Lung (tissue), 12 donors: ENCODE results near the gene SMIM44. TPM values are rescaled to one million over a fixed set of nuclear protein-coding genes. Genes with fewer than 3 reads are reported as not detected.

Experiments used
- ATAC-seq: fragments of 200-7000 bp; cut with Tn5 transposase; one replicate; pipeline ENCODE4 v1.9.1; 2020; ENCODE audit warnings: moderate number of reproducible peaks; ENCODE audit not compliant: insufficient read depth, low FRiP score
- DNase-seq, 3 donors: peaks; one replicate each; pipeline ENCODE4 v3.0.0-alpha.2; 2013 to 2017
- H3K27ac ChIP-seq, 2 donors: one replicate each; pipeline ENCODE4 v1.5.1; 2013; ENCODE audit warnings: mild to moderate bottlenecking in 2 of 2, moderate library complexity in 2 of 2, control low read depth in 1 of 2, inconsistent platforms in 1 of 2, low read depth in 1 of 2, low read length in 1 of 2
- H3K27me3 ChIP-seq, 3 donors: one replicate each; pipeline ENCODE4 v1.5.1; 2013; ENCODE audit warnings: low read length in 2 of 3; ENCODE audit not compliant: control insufficient read depth in 3 of 3, insufficient read depth in 3 of 3
- H3K36me3 ChIP-seq, 4 donors: one replicate each; pipeline ENCODE4 v1.5.1; 2013; ENCODE audit warnings: low read length in 4 of 4, mild to moderate bottlenecking in 1 of 4, moderate library complexity in 1 of 4; ENCODE audit not compliant: control insufficient read depth in 4 of 4, insufficient read depth in 4 of 4
- H3K4me1 ChIP-seq, 5 donors: one replicate each; pipeline ENCODE4 v1.5.1; 2013; ENCODE audit warnings: low read length in 5 of 5, mild to moderate bottlenecking in 2 of 5, moderate library complexity in 1 of 5; ENCODE audit not compliant: control insufficient read depth in 5 of 5, insufficient read depth in 5 of 5
- H3K4me3 ChIP-seq: one replicate; pipeline ENCODE4 v1.5.1; 2013; ENCODE audit warnings: mild to moderate bottlenecking, control low read depth, moderate library complexity
- H3K9ac ChIP-seq, 2 donors: one replicate each; pipeline ENCODE4 v1.5.1; 2013; ENCODE audit warnings: low read length in 2 of 2, control low read depth in 1 of 2; ENCODE audit not compliant: insufficient read depth in 1 of 2
- H3K9me3 ChIP-seq, 4 donors: one replicate each; pipeline ENCODE4 v1.5.1; 2013; ENCODE audit warnings: low read length in 3 of 4, mild to moderate bottlenecking in 1 of 4, moderate library complexity in 1 of 4; ENCODE audit not compliant: control insufficient read depth in 4 of 4, insufficient read depth in 3 of 4
- CTCF ChIP-seq: IDR thresholded peaks from 2 replicates; pipeline ENCODE4 v1.5.1; 2012; ENCODE audit warnings: mild to moderate bottlenecking; ENCODE audit errors: control extremely low read depth, extremely low read depth
- whole genome bisulfite sequencing, 2 donors: extraction: QIAGEN DNeasy Blood & Tissue Kit; methylation state at CpG; one replicate each; pipeline ENCODE4 v1.1.7; 2013; 5-methylcytosine and 5-hydroxymethylcytosine counted together
- polyA plus RNA-seq, 2 donors: library from polyadenylated mRNA; stranded (reverse); fragments of 200-250 nt; gene quantifications; one replicate each; pipeline ENCODE4 v1.2.1, GENCODE V29; 2013
- total RNA-seq, 2 donors: library from RNA; depleted of rRNA in 1 of 2; stranded (reverse); fragments of >200 nt in 1 of 2; gene quantifications; one replicate each; pipeline ENCODE4 v1.2.1, GENCODE V29; 2014 to 2021
- donor health status: control.
- donor health status: control.
- donor health status: Bipolar disorder and iron deficiency.
- donor health status: healthy.
- donor health status: DM: yes; HTN: yes; CAD: no.

Gene SMIM44
- total and polyA plus RNA-seq, 4 donors = not detected

GRCh38 chr19:3528080-3528479 is 44.8 kb upstream of the SMIM44 start:
- H3K36me3 ChIP-seq = peaks cover 7 to 74% (median 36%) of the 10 kb centered on the region in 4 donors
- no peaks in the 10 kb centered on the region for H3K9me3 ChIP-seq
- no peaks in the 10 kb centered on the region for H3K4me1 ChIP-seq
- no peak overlapping the region for H3K9ac ChIP-seq
- TF ChIP-seq CTCF = no peak
- H3K4me3 ChIP-seq = no peak overlapping the region
- 97 to 99% methylated on average over 13 to 14 of the region's 14 CpGs for WGBS, 2 donors
- H3K27me3 ChIP-seq = no peaks in the 10 kb centered on the region
- DNase-seq (no peak), ATAC-seq (no peak)
- no peak overlapping the region for H3K27ac ChIP-seq

- ATAC-seq (no peak), DNase-seq (no peak)
- peaks cover 7 to 71% (median 33%) of the 10 kb centered on the region in 4 donors for H3K36me3 ChIP-seq
- H3K4me1 ChIP-seq = no peaks in the 10 kb centered on the region
- no peak overlapping the region for H3K4me3 ChIP-seq
- TF ChIP-seq CTCF = no peak
- no peaks in the 10 kb centered on the region for H3K27me3 ChIP-seq
- no peak overlapping the region for H3K27ac ChIP-seq
- no peaks in the 10 kb centered on the region for H3K9me3 ChIP-seq
- WGBS, 2 donors = 97 to 98% methylated on average over 21 of the region's 21 CpGs
- no peak overlapping the region for H3K9ac ChIP-seq
Measured at GRCh38 chr19:3527238-3527910, 44.1 kb upstream of the SMIM44 start.

GRCh38 chr19:3526507-3527237 is 43.4 kb upstream of the SMIM44 start:
- no peak overlapping the region for H3K9ac ChIP-seq
- no peak overlapping the region for H3K4me3 ChIP-seq
- no peak overlapping the region for H3K27ac ChIP-seq
- DNase-seq (no peak), ATAC-seq (no peak)
- H3K36me3 ChIP-seq = peaks cover 7 to 67% (median 30%) of the 10 kb centered on the region in 4 donors
- no peak for TF ChIP-seq CTCF
- 93 to 97% methylated on average over 28 of the region's 28 CpGs for WGBS, 2 donors
- H3K27me3 ChIP-seq = no peaks in the 10 kb centered on the region
- H3K4me1 ChIP-seq = no peaks in the 10 kb centered on the region
- H3K9me3 ChIP-seq = no peaks in the 10 kb centered on the region
